OCI-LY3 (cell line): ENCODE results near the gene CTBS.

Experiments
- H2AFZ ChIP-seq: fragments of 200-600, 300-600 bp; shearing (Covaris generic); 2 replicates; pipeline ENCODE4 v1.6.0; 2014; ENCODE audit warnings: antibody characterized with exemption, low read depth, low read length
- H3K27ac ChIP-seq: fragments of 200-600, 300-600 bp; sonication (generic); 2 replicates; pipeline ENCODE4 v1.5.1; 2014; ENCODE audit warnings: mild to moderate bottlenecking, low read length, moderate library complexity, mixed read lengths
- H3K27me3 ChIP-seq: fragments of 200-600, 300-600 bp; sonication (generic); 2 replicates; pipeline ENCODE4 v1.6.1; 2014; ENCODE audit warnings: low read depth, low read length, mixed read lengths
- H3K36me3 ChIP-seq: fragments of 200-600, 300-600 bp; sonication (generic); replicated peaks from 2 replicates; pipeline ENCODE3; 2014; ENCODE audit warnings: low read depth, low read length, mixed read lengths
- H3K4me1 ChIP-seq: fragments of 300-600, 200-600 bp; sonication (generic); 2 replicates; pipeline ENCODE4 v1.6.1; 2014; ENCODE audit warnings: low read length, mixed read lengths
- H3K4me2 ChIP-seq: fragments of 200-600, 300-600 bp; sonication (generic); 2 replicates; pipeline ENCODE4 v1.6.1; 2014; ENCODE audit warnings: low read length, mixed read lengths
- H3K4me3 ChIP-seq: fragments of 300-600, 200-600 bp; sonication (generic); 2 replicates; pipeline ENCODE4 v1.5.1; 2014; ENCODE audit warnings: antibody characterized with exemption, mild to moderate bottlenecking, low read length, moderate library complexity
- H3K79me2 ChIP-seq: fragments of 300-600, 200-600 bp; shearing (Covaris generic); 2 replicates; pipeline ENCODE4 v1.6.1; 2014; ENCODE audit warnings: mild to moderate bottlenecking, low read length, mixed read lengths
- H3K9ac ChIP-seq: fragments of 300-600, 200-600 bp; shearing (Covaris generic); 2 replicates; pipeline ENCODE4 v1.6.0; 2014; ENCODE audit warnings: mild to moderate bottlenecking, low read length, moderate library complexity
- H3K9me3 ChIP-seq: fragments of 200-600, 300-600 bp; shearing (Covaris generic); 2 replicates; pipeline ENCODE4 v1.6.1; 2014; ENCODE audit warnings: low read length, mixed read lengths; ENCODE audit not compliant: insufficient read depth
- H4K20me1 ChIP-seq: fragments of 200-600, 300-600 bp; sonication (generic); 2 replicates; pipeline ENCODE4 v1.6.1; 2016; ENCODE audit warnings: low read length, mixed read lengths; ENCODE audit not compliant: insufficient read depth
- EZH2phosphoT487 ChIP-seq: fragments of 200-600 bp; shearing (Covaris generic); IDR thresholded peaks from 2 replicates; pipeline ENCODE4 v1.6.1; 2018; ENCODE audit warnings: antibody characterized with exemption, mixed run types, low read depth
- TF ChIP-seq, protein P1 (sequence below): fragments of 200-600, 300-600 bp; sonication (generic); IDR thresholded peaks from 2 replicates; pipeline ENCODE4 v1.5.1; 2014; ENCODE audit warnings: antibody characterized with exemption, low read length, low read depth

CTBS gene

DNA sequence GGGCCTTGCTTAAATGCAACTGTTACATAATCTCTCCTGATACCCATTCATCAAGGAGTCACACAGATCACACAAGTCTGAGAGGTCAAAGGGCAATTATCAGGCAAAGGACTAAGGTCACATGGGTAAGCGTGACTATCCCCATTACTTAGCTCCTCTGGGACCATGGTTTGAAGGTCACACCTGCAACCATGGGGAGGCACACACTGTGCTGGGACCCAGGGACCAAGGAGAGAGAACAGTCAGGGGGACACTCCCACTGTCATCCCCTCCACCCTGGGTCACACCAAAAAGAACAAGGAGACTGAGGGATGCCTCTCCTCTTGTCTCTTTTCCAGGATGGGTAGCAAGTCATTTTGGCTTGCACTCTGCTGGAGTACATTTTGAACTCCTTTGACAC lies 30.9 kb upstream of the CTBS start:
- no peak overlapping the region for H3K27ac ChIP-seq
- no peaks in the 10 kb centered on the region for H4K20me1 ChIP-seq
- no peak overlapping the region for H3K4me3 ChIP-seq
- no peaks in the 10 kb centered on the region for H3K79me2 ChIP-seq
- H3K36me3 ChIP-seq, result no peaks in the 10 kb centered on the region
- no peaks in the 10 kb centered on the region for H3K9me3 ChIP-seq
- TF ChIP-seq, protein P1, sequence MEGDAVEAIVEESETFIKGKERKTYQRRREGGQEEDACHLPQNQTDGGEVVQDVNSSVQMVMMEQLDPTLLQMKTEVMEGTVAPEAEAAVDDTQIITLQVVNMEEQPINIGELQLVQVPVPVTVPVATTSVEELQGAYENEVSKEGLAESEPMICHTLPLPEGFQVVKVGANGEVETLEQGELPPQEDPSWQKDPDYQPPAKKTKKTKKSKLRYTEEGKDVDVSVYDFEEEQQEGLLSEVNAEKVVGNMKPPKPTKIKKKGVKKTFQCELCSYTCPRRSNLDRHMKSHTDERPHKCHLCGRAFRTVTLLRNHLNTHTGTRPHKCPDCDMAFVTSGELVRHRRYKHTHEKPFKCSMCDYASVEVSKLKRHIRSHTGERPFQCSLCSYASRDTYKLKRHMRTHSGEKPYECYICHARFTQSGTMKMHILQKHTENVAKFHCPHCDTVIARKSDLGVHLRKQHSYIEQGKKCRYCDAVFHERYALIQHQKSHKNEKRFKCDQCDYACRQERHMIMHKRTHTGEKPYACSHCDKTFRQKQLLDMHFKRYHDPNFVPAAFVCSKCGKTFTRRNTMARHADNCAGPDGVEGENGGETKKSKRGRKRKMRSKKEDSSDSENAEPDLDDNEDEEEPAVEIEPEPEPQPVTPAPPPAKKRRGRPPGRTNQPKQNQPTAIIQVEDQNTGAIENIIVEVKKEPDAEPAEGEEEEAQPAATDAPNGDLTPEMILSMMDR, result no peak
- TF ChIP-seq EZH2phosphoT487, result no peak
- H3K27me3 ChIP-seq, result no peaks in the 10 kb centered on the region
- no peak overlapping the region for H3K4me2 ChIP-seq
- no peak overlapping the region for H2AFZ ChIP-seq
- H3K4me1 ChIP-seq, result peaks cover 11% of the 10 kb centered on the region
- H3K9ac ChIP-seq, result no peak overlapping the region

DNA sequence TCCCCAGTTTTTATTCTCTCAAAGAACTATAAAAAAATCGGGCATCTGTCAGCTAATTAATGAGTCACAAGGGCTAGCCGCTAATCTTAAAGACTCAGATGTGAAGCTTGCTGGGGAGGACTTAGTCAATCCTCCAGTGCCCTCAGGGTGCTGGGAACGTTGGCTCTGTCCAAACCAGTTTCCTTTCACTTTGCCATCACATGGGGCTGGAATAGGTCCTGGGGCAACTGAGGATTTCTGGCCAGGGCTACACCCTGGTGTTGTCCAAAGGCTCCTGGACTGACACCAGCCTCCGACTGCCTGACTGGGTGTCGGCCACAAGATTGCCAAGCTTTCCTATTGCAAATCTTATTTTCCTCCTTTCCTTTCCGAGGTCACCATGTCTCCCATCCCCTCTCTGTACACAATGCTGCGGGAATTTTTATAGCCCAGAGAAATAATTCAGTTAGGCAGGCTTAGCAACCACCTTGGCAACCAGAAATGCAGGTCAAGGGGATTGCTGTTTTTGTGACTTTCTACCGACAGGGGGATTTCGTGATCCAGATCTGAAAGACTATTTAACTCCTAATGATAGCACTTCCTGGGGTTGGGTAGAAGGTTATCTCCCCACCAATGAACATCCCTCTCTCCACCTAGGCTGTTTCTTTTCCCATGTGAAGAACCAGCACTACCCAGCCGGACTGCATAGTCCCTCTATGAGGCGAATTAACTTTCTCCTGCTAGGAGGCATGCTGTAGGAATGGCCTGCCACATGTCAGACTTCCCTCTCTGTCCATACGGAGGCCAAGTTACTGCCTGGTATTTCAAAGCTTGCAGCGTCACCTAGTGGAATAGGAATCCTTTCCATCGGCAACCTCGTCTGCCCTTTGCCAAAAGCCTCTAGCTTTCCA lies 29.9 kb upstream of the CTBS start:
- H3K36me3 ChIP-seq, result no peaks in the 10 kb centered on the region
- H3K79me2 ChIP-seq, result no peaks in the 10 kb centered on the region
- no peak overlapping the region for H3K4me2 ChIP-seq
- no peak overlapping the region for H3K9ac ChIP-seq
- no peak overlapping the region for H3K27ac ChIP-seq
- H4K20me1 ChIP-seq, result no peaks in the 10 kb centered on the region
- no peaks in the 10 kb centered on the region for H3K27me3 ChIP-seq
- no peaks in the 10 kb centered on the region for H3K9me3 ChIP-seq
- H3K4me1 ChIP-seq, result peaks cover 21% of the 10 kb centered on the region
- TF ChIP-seq EZH2phosphoT487, result no peak
- TF ChIP-seq, protein P1, result peak; percentile 26; the same call in 1 of the 2 replicates
- no peak overlapping the region for H3K4me3 ChIP-seq
- H2AFZ ChIP-seq, result no peak overlapping the region

DNA sequence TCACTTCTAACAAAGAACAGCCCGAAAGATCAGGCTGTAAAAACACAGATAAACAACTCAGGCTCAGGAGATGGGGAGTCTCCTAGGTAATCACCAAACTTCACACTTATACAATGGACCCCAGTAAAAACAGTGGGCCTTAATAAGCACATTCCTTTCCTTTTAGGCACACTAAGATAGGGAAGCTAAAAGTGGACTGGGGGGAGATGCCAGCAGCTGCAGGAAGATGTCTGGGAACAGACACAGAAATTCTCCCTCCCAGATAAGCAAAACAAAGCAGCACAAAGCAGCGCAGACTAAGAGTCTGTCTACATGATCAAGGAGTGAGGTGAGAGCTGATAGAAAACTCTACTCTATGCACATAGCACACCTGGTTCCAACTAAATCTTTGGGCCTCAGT lies 29.0 kb upstream of the CTBS start:
- Histone ChIP-seq H4K20me1 (no peaks in the 10 kb centered on the region), H3K36me3 (no peaks in the 10 kb centered on the region), H3K9ac (no peak overlapping the region), H3K4me3 (no peak overlapping the region), H2AFZ (no peak overlapping the region), H3K4me2 (no peak overlapping the region), H3K9me3 (no peaks in the 10 kb centered on the region), H3K4me1 (peaks cover 29% of the 10 kb centered on the region), H3K27me3 (no peaks in the 10 kb centered on the region), H3K27ac (no peak overlapping the region), H3K79me2 (no peaks in the 10 kb centered on the region)
- no peak for TF ChIP-seq EZH2phosphoT487
- TF ChIP-seq, protein P1, result no peak

DNA sequence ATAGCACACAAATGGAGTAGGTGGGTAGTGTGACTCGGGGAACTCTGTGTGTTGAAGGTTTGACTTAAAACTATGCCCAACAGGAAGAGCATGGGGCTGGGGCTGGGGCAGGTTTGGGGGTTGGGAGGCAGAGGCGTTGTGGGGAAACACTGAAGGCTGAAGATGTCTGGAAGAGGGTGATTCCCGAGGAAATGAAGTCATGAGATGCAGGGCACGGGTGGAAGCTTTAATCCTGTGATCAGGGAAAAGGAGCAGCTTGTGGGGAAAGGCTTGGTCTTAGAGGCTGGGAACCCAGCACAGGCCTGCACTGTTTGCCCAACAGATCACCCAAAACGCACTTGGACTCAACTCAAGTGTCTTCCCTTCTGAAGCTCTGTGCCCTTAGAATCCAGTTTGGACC lies 26.6 kb upstream of the CTBS start:
- no peaks in the 10 kb centered on the region for H3K9me3 ChIP-seq
- no peak overlapping the region for H3K9ac ChIP-seq
- no peak overlapping the region for H3K4me3 ChIP-seq
- no peaks in the 10 kb centered on the region for H3K36me3 ChIP-seq
- H3K27me3 ChIP-seq, result no peaks in the 10 kb centered on the region
- H3K27ac ChIP-seq, result peak overlapping the region; percentile 100
- peaks cover 46% of the 10 kb centered on the region for H3K4me1 ChIP-seq
- H2AFZ ChIP-seq, result no peak overlapping the region
- H4K20me1 ChIP-seq, result no peaks in the 10 kb centered on the region
- H3K79me2 ChIP-seq, result no peaks in the 10 kb centered on the region
- TF ChIP-seq, protein P1, result no peak
- TF ChIP-seq EZH2phosphoT487, result no peak
- no peak overlapping the region for H3K4me2 ChIP-seq
